Right lobe of liver (tissue), 4 donors: Measurements from ENCODE around the gene USP37.

Source experiments
- POLR2A ChIP-seq: fragments of 450-650 bp; IDR thresholded peaks from one replicate; pipeline ENCODE4 v1.6.1; 2017; ENCODE audit warnings: antibody characterized with exemption, mild to moderate bottlenecking
- TF ChIP-seq, protein P1 (sequence below), 4 donors: fragments of 200-600 bp in 3 of 4; fragments of 450-650 bp in 1 of 4; IDR thresholded peaks; one replicate each; pipeline versions ENCODE4 v1.5.1 to v1.8.0; 2016 to 2022; ENCODE audit warnings: antibody characterized with exemption in 4 of 4, mild to moderate bottlenecking in 2 of 4
- donor health status: DM: no; HTN: no; CAD: no.
- donor health status: DM: no; HTN: no; CAD: no.
- donor health status: DM: no; HTN: yes; CAD: no.

GRCh38 chr2:218518876-218519275, 49.3 kb downstream of the USP37 start:
- TF ChIP-seq, protein P1, sequence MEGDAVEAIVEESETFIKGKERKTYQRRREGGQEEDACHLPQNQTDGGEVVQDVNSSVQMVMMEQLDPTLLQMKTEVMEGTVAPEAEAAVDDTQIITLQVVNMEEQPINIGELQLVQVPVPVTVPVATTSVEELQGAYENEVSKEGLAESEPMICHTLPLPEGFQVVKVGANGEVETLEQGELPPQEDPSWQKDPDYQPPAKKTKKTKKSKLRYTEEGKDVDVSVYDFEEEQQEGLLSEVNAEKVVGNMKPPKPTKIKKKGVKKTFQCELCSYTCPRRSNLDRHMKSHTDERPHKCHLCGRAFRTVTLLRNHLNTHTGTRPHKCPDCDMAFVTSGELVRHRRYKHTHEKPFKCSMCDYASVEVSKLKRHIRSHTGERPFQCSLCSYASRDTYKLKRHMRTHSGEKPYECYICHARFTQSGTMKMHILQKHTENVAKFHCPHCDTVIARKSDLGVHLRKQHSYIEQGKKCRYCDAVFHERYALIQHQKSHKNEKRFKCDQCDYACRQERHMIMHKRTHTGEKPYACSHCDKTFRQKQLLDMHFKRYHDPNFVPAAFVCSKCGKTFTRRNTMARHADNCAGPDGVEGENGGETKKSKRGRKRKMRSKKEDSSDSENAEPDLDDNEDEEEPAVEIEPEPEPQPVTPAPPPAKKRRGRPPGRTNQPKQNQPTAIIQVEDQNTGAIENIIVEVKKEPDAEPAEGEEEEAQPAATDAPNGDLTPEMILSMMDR (IDR thresholded peaks at IDR 0.05): no peak
- no peak for TF ChIP-seq POLR2A
